H1 (cell line): ENCODE results near the gene AKR1C1. TPM values are rescaled to one million over a fixed set of nuclear protein-coding genes. Genes with fewer than 3 reads are reported as not detected.

Source experiments
- CTCF ChIA-PET: fragments of 300-600 bp; sonication (Branson Sonifier 250); formaldehyde crosslinking; loops from one replicate; lab custom pipeline; 2021; ENCODE audit not compliant: partially characterized antibody; lab: Charles Lee
- POLR2A ChIA-PET: fragments of 300-600 bp; sonication (Branson Sonifier 250); formaldehyde crosslinking; loops from one replicate; lab custom pipeline; 2021; ENCODE audit warnings: inconsistent platforms; ENCODE audit not compliant: partially characterized antibody; lab: Charles Lee
- DNase-seq, 2 experiments: peaks; one replicate each; pipeline versions ENCODE4 v3.0.0 to v3.0.0-alpha.2; 2010 to 2022; ENCODE audit warnings: low spot score in 2 of 2, low read depth in 1 of 2, mixed read lengths in 1 of 2
- FAIRE-seq: peaks from 2 replicates; lab custom pipeline; 2011; peaks lifted over from hg19 to GRCh38; lab: Jason Lieb, UNC
- H2AFZ ChIP-seq: 2 replicates; pipeline ENCODE4 v1.8.1; 2012; ENCODE audit warnings: low read length, inconsistent platforms
- H2AK5ac ChIP-seq: 2 replicates; pipeline ENCODE4 v1.6.1; 2013; ENCODE audit warnings: low read depth, low read length
- H2BK120ac ChIP-seq: replicated peaks from 2 replicates; pipeline ENCODE3; 2013; ENCODE audit warnings: low read depth, low read length, inconsistent platforms
- H2BK12ac ChIP-seq: 2 replicates; pipeline ENCODE4 v1.6.1; 2013; ENCODE audit warnings: low read depth, low read length
- H2BK15ac ChIP-seq: 2 replicates; pipeline ENCODE4 v1.6.1; 2013; ENCODE audit warnings: low read length
- H2BK20ac ChIP-seq: 2 replicates; pipeline ENCODE4 v1.6.1; 2013; ENCODE audit warnings: low read length
- H2BK5ac ChIP-seq: 2 replicates; pipeline ENCODE4 v1.6.1; 2013; ENCODE audit warnings: low read depth, low read length
- H3K14ac ChIP-seq: 2 replicates; pipeline ENCODE4 v1.6.1; 2013; ENCODE audit warnings: inconsistent platforms; ENCODE audit not compliant: insufficient read length
- H3K18ac ChIP-seq: 2 replicates; pipeline ENCODE4 v1.6.1; 2013; ENCODE audit warnings: low read length; ENCODE audit errors: extremely low read depth
- H3K23ac ChIP-seq: 2 replicates; pipeline ENCODE4 v1.6.1; 2013; ENCODE audit warnings: inconsistent platforms; ENCODE audit not compliant: insufficient read length
- H3K23me2 ChIP-seq: 2 replicates; pipeline ENCODE4 v1.6.1; 2013; ENCODE audit warnings: low read depth, low read length
- H3K27ac ChIP-seq: 2 replicates; pipeline ENCODE4 v1.6.1; 2011; ENCODE audit warnings: low read depth, low read length, inconsistent platforms
- H3K27me3 ChIP-seq, 4 experiments: replicated peaks in 1 of 4; 1 replicate in 1 of 4; 2 replicates in 3 of 4; pipeline versions ENCODE4 v1.6.1 to v1.8.1; 2011 to 2013; ENCODE audit warnings: low read length in 3 of 4, mild to moderate bottlenecking in 3 of 4, inconsistent platforms in 2 of 4, mixed read lengths in 2 of 4, moderate library complexity in 1 of 4; ENCODE audit not compliant: control insufficient read depth in 3 of 4, insufficient read depth in 3 of 4; ENCODE audit errors: extremely low read depth in 1 of 4
- H3K36me3 ChIP-seq, 4 experiments: 2 replicates each; pipeline versions ENCODE4 v1.6.1 to v1.8.1; 2011 to 2013; ENCODE audit warnings: mild to moderate bottlenecking in 4 of 4, low read length in 3 of 4, moderate library complexity in 2 of 4, control low read depth in 1 of 4, inconsistent platforms in 1 of 4; ENCODE audit not compliant: insufficient read depth in 4 of 4, control insufficient read depth in 2 of 4
- H3K4ac ChIP-seq: replicated peaks from 2 replicates; pipeline ENCODE3; 2013; ENCODE audit warnings: low read length, low read depth, mixed read lengths, inconsistent platforms; ENCODE audit not compliant: insufficient read length
- H3K4me1 ChIP-seq, 4 experiments: replicated peaks in 1 of 4; 1 replicate in 1 of 4; 2 replicates in 3 of 4; pipeline versions ENCODE4 v1.6.1 to v1.8.1; 2011 to 2013; ENCODE audit warnings: low read length in 3 of 4, inconsistent platforms in 2 of 4, mixed read lengths in 1 of 4; ENCODE audit not compliant: insufficient read depth in 4 of 4, control insufficient read depth in 3 of 4
- H3K4me2 ChIP-seq, 2 experiments: 2 replicates each; pipeline versions ENCODE4 v1.6.1 to v1.8.1; 2011 to 2013; ENCODE audit warnings: low read depth in 2 of 2, low read length in 2 of 2, control low read depth in 1 of 2, inconsistent platforms in 1 of 2, mild to moderate bottlenecking in 1 of 2; ENCODE audit not compliant: insufficient read depth in 1 of 2
- H3K4me3 ChIP-seq, 4 experiments: fragments of 200-600, 300-600 bp in 1 of 4; sonication (generic), shearing (Covaris generic), sonication (Bioruptor Twin) in 1 of 4; 2 replicates each; pipeline versions ENCODE4 v1.5.1 to v1.8.1; 2011 to 2016; ENCODE audit warnings: low read length in 4 of 4, low read depth in 3 of 4, control low read depth in 2 of 4, inconsistent platforms in 2 of 4, mild to moderate bottlenecking in 2 of 4, mixed read lengths in 1 of 4, moderate library complexity in 1 of 4; ENCODE audit not compliant: insufficient read depth in 2 of 4; ENCODE audit errors: extremely low read depth in 1 of 4
- H3K56ac ChIP-seq: replicated peaks from 2 replicates; pipeline ENCODE3; 2013; ENCODE audit warnings: low read depth, mild to moderate bottlenecking, mixed read lengths, low read length, inconsistent platforms; ENCODE audit not compliant: insufficient read length
- H3K79me1 ChIP-seq: 2 replicates; pipeline ENCODE4 v1.6.1; 2013; ENCODE audit warnings: low read depth, low read length, control low read depth
- H3K79me2 ChIP-seq, 2 experiments: 2 replicates each; pipeline versions ENCODE4 v1.6.1 to v1.8.1; 2012 to 2013; ENCODE audit warnings: low read length in 2 of 2, mild to moderate bottlenecking in 2 of 2, inconsistent platforms in 1 of 2; ENCODE audit not compliant: insufficient read depth in 2 of 2, control insufficient read depth in 1 of 2
- H3K9ac ChIP-seq, 4 experiments: replicated peaks in 1 of 4; 1 replicate in 1 of 4; 2 replicates in 3 of 4; pipeline versions ENCODE4 v1.6.1 to v1.8.1; 2011 to 2013; ENCODE audit warnings: low read depth in 3 of 4, low read length in 3 of 4, control low read depth in 2 of 4, mild to moderate bottlenecking in 2 of 4, moderate library complexity in 2 of 4, inconsistent platforms in 1 of 4; ENCODE audit errors: extremely low read depth in 1 of 4
- H3K9me3 ChIP-seq, 2 experiments: 2 replicates each; pipeline versions ENCODE4 v1.6.1 to v1.8.1; 2012 to 2013; ENCODE audit warnings: mild to moderate bottlenecking in 2 of 2, moderate library complexity in 2 of 2, control low read depth in 1 of 2, inconsistent platforms in 1 of 2, low read depth in 1 of 2, low read length in 1 of 2, mixed read lengths in 1 of 2; ENCODE audit not compliant: insufficient read depth in 2 of 2
- H4K20me1 ChIP-seq, 2 experiments: replicated peaks in 1 of 2; 2 replicates each; pipeline versions ENCODE3 to v1.8.1; 2011 to 2013; ENCODE audit warnings: inconsistent platforms in 2 of 2, low read length in 2 of 2, mild to moderate bottlenecking in 1 of 2; ENCODE audit not compliant: insufficient read depth in 2 of 2, control insufficient read depth in 1 of 2
- H4K5ac ChIP-seq: 2 replicates; pipeline ENCODE4 v1.6.1; 2013; ENCODE audit warnings: low read length, low read depth, mixed read lengths, inconsistent platforms; ENCODE audit not compliant: insufficient read length
- H4K8ac ChIP-seq: 2 replicates; pipeline ENCODE4 v1.8.0; 2013; ENCODE audit warnings: mild to moderate bottlenecking, moderate library complexity, low read length, inconsistent platforms; ENCODE audit not compliant: insufficient read depth; ENCODE audit errors: extremely low read depth
- H4K91ac ChIP-seq: replicated peaks from 2 replicates; pipeline ENCODE3; 2013; ENCODE audit warnings: low read length, mixed read lengths, inconsistent platforms; ENCODE audit not compliant: insufficient read length
- EZH2 ChIP-seq: fragments of 200-600 bp; sonication (generic); IDR thresholded peaks from 2 replicates; pipeline ENCODE4 v1.7.1; 2012; ENCODE audit warnings: low read depth, mild to moderate bottlenecking, moderate library complexity, low read length, inconsistent platforms; ENCODE audit not compliant: severe bottlenecking
- HDAC6 ChIP-seq: IDR thresholded peaks from one replicate; pipeline ENCODE4 v1.7.1; 2012; ENCODE audit warnings: low read depth, mild to moderate bottlenecking, inconsistent platforms, low read length, moderate library complexity
- POLR2AphosphoS5 ChIP-seq: IDR thresholded peaks from 2 replicates; pipeline ENCODE4 v1.6.1; 2011; ENCODE audit warnings: low read depth, low read length
- RNF2 ChIP-seq: fragments of 200-900, 300-1000 bp; sonication (generic); IDR thresholded peaks from 2 replicates; pipeline ENCODE4 v1.7.1; 2016; ENCODE audit warnings: borderline replicate concordance, low read depth, mild to moderate bottlenecking, antibody characterized with exemption, low read length; ENCODE audit not compliant: poor library complexity, severe bottlenecking; ENCODE audit errors: missing control alignments
- TAF1 ChIP-seq: IDR thresholded peaks from 2 replicates; pipeline ENCODE4 v1.6.1; 2011; ENCODE audit warnings: mild to moderate bottlenecking, low read depth, low read length
- ZNF274 ChIP-seq: IDR thresholded peaks from 2 replicates; pipeline ENCODE4 v1.7.0; 2012; ENCODE audit warnings: low read length, borderline replicate concordance; ENCODE audit errors: extremely low read depth
- WGBS, 2 experiments: shearing (Covaris generic) in 1 of 2; methylation state at CpG; one replicate each; pipeline versions ENCODE4 v1.1.6 to v1.1.7; 2013 to 2015; ENCODE audit warnings: low lambda C conversion rate in 2 of 2, mixed read lengths in 2 of 2, inconsistent platforms in 1 of 2, low coverage in 1 of 2, missing lambda C conversion rate in 1 of 2; ENCODE audit not compliant: insufficient replicate concordance in 2 of 2, insufficient coverage in 1 of 2, insufficient read length in 1 of 2; ENCODE audit errors: extremely low coverage in 1 of 2, missing lambda C conversion rate in 1 of 2; 5-methylcytosine and 5-hydroxymethylcytosine counted together
- polyA plus RNA-seq, 7 experiments: library from polyadenylated mRNA; depleted of rRNA in 3 of 7; stranded (reverse) in 5 of 7; unstranded in 2 of 7; fragments of >200 nt in 5 of 7; fragments of 200-250 nt in 2 of 7; gene quantifications; 1 replicate in 5 of 7; 2 replicates in 1 of 7; 4 replicates in 1 of 7; pipeline versions ENCODE4 v1.2.1 to v1.2.3, GENCODE V29; 2011 to 2013; ENCODE audit warnings: missing spikeins in 2 of 7, mixed read lengths in 2 of 7
- total RNA-seq: library from RNA; stranded (reverse); fragmentation: NEBNext Ultra II Directional; extraction: Animal tissue kit (Norgen Biotek cat#: 25700); gene quantifications from 2 replicates; pipeline ENCODE4 v1.2.1, GENCODE V29; 2021
- TF ChIP-seq, protein P1 (sequence below): IDR thresholded peaks from 2 replicates; pipeline ENCODE4 v1.6.1; 2012; ENCODE audit warnings: inconsistent platforms

AKR1C1 gene
- total and polyA plus RNA-seq, 2 of the 8 experiments (the other 6 are each of a cell fraction or from before 2014, with no cell fraction given) = 1.4 to 2.1 TPM

DNA sequence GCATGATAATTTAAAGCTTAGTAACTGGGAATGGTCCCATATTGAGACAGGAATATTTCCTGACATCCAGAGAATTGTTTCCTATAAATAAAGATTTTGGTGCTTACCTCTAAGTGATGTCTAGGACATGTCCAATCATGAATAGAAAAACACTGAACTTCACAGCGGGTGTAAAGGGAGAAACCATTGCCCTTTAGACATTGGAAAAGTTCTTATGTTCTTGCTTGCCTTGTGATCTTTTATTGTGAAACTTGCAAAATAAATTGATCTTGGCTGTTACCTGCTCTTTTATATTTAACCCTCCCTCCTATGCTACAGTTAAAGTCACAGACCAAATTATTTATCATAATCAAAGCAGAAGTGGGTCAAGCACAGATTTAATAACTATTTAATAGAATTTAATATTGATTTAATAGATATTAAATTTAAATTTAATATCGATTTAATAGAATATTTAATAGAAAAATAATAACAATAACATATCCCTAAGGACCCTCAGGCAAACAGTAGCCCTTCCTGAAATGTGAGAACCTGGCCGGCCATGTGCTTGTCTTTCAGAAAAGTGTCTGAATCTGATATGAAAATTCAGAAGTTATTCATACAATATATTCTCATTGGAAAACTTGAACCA, 47.0 kb upstream of the AKR1C1 start:
- Histone ChIP-seq H2AK5ac (no peak overlapping the region), H4K91ac (no peak overlapping the region), H3K14ac (no peak overlapping the region), H3K9ac (no peak overlapping the region), H2BK20ac (no peak overlapping the region), H2BK15ac (no peak overlapping the region), H4K8ac (no peak overlapping the region), H2BK5ac (no peak overlapping the region), H3K27ac (no peak overlapping the region), H2AFZ (no peak overlapping the region), H3K56ac (no peak overlapping the region), H3K27me3 (no peaks in the 10 kb centered on the region), H4K20me1 (no peaks in the 10 kb centered on the region), H3K4me3 (no peak overlapping the region), H3K23me2 (no peaks in the 10 kb centered on the region), H2BK120ac (no peak overlapping the region), H3K9me3 (peaks cover 0 to 3% of the 10 kb centered on the region in 2 experiments; a peak in 2 of 4 replicates), H3K4ac (no peak overlapping the region), H3K79me2 (no peaks in the 10 kb centered on the region), H4K5ac (no peak overlapping the region), H3K23ac (no peak overlapping the region), H3K18ac (no peak overlapping the region), H3K4me2 (no peak overlapping the region), H3K4me1 (no peaks in the 10 kb centered on the region), H3K79me1 (no peaks in the 10 kb centered on the region), H2BK12ac (no peak overlapping the region), H3K36me3 (no peaks in the 10 kb centered on the region)
- DNase-seq (no peak), FAIRE-seq (no peak)
- ChIA-PET CTCF (interaction anchor here (0.7 kb wide), 1 partner anchor 9 kb away, joined by 3 read pairs; no protein-coding TSS in a partner anchor), POLR2A (interaction anchor here (0.7 kb wide), 1 partner anchor 9 kb away, joined by 3 read pairs; no protein-coding TSS in a partner anchor)
- 86% methylated on average over 3 of the region's 3 CpGs; no CpG with 5 or more reads in 1 of the 2 experiments for WGBS, 2 experiments
- TF ChIP-seq RNF2 (no peak), POLR2AphosphoS5 (no peak), ZNF274 (no peak), EZH2 (no peak), TAF1 (no peak), HDAC6 (no peak)
- TF ChIP-seq, protein P1, sequence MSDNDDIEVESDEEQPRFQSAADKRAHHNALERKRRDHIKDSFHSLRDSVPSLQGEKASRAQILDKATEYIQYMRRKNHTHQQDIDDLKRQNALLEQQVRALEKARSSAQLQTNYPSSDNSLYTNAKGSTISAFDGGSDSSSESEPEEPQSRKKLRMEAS = no peak
